Nephron progenitor cell (in vitro differentiated cells): ENCODE data around the gene ADAMTS14.
"Not testable (repeated sequence)": the region's sequence is repeated elsewhere in the genome, so short reads cannot be mapped to it uniquely, and the experiment has no call there.

Source experiments
- DNase-seq: peaks from one replicate; pipeline ENCODE4 v3.0.0; 2021
- H3K27ac Mint-ChIP-seq: 2 replicates; pipeline ENCODE4 v1.8.0; 2021; ENCODE audit warnings: mild to moderate bottlenecking, moderate library complexity, mixed read lengths
- H3K27me3 Mint-ChIP-seq: 2 replicates; pipeline ENCODE4 v1.8.0; 2021; ENCODE audit warnings: mild to moderate bottlenecking, low read depth, mixed read lengths; ENCODE audit not compliant: poor library complexity
- H3K36me3 Mint-ChIP-seq: 2 replicates; pipeline ENCODE4 v1.8.0; 2021; ENCODE audit warnings: low read depth, mixed read lengths
- H3K4me1 Mint-ChIP-seq: 2 replicates; pipeline ENCODE4 v1.8.0; 2021; ENCODE audit warnings: mixed read lengths
- H3K4me3 Mint-ChIP-seq: 2 replicates; pipeline ENCODE4 v1.8.0; 2021; ENCODE audit warnings: mild to moderate bottlenecking, moderate library complexity, mixed read lengths
- H3K9me3 Mint-ChIP-seq: 2 replicates; pipeline ENCODE4 v1.8.0; 2021; ENCODE audit warnings: mild to moderate bottlenecking, moderate library complexity, mixed read lengths
- TF ChIP-seq, protein P1 (sequence below): fragments of 200-600 bp; sonication (generic); IDR thresholded peaks from 2 replicates; pipeline ENCODE4 v1.5.0; 2021; ENCODE audit warnings: antibody characterized with exemption

ADAMTS14 gene

DNA sequence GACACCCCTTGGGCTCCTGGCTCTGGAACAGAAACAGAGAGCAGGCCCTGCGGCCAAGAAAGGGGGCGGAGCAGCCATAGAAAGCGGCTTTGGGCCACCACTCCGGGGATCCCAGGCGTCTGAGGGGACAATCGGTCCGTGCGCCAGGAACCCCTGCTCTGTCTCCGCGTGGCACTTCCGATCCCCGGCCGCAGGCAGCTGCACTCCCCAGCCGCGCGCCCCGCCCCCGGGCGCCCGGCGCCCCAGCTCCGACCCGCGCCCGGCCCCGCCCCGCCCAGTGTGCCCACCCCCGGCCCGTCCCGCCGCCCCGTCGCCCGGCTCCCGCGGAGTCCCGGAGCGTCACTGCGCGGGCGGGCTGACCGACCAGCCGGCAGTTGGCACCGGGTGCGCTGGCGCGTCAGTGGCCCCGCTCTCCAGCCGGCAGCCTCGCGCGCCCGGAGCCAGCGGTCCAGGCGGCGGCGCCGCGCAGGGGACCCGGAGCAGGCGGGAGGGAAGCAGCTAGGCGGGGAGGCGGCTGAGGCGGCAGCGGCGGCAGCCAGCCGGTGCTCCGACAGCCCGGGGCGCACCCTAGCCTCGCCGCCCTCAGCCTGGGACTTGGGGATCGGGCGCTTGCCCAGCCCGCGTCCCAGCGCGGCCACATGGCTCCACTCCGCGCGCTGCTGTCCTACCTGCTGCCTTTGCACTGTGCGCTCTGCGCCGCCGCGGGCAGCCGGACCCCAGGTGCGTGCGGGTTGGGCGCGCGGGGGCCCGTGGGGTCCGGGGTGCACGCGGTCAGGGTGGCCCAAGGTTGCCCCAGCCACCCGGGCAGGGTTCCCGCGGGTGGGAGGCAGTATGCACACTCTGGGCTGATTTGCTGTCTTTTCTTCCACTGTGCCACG lies at the start of gene ADAMTS14:
TSS of gene ADAMTS14 (plus strand) at position 342 of the 878 bp plus-strand sequence. CDS start at position 639, 297 bp downstream.
- peaks cover 62% of the 10 kb centered on the region for H3K27me3 Mint-ChIP-seq
- peak; percentile 76 for DNase-seq
- H3K9me3 Mint-ChIP-seq: peaks cover 4% of the 10 kb centered on the region
- peak within 1 kb of the TSS; percentile 78 for H3K4me3 Mint-ChIP-seq
- no peaks in the 10 kb centered on the region for H3K36me3 Mint-ChIP-seq
- TF ChIP-seq, protein P1, sequence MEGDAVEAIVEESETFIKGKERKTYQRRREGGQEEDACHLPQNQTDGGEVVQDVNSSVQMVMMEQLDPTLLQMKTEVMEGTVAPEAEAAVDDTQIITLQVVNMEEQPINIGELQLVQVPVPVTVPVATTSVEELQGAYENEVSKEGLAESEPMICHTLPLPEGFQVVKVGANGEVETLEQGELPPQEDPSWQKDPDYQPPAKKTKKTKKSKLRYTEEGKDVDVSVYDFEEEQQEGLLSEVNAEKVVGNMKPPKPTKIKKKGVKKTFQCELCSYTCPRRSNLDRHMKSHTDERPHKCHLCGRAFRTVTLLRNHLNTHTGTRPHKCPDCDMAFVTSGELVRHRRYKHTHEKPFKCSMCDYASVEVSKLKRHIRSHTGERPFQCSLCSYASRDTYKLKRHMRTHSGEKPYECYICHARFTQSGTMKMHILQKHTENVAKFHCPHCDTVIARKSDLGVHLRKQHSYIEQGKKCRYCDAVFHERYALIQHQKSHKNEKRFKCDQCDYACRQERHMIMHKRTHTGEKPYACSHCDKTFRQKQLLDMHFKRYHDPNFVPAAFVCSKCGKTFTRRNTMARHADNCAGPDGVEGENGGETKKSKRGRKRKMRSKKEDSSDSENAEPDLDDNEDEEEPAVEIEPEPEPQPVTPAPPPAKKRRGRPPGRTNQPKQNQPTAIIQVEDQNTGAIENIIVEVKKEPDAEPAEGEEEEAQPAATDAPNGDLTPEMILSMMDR: no peak
- H3K4me1 Mint-ChIP-seq: peaks cover 21% of the 10 kb centered on the region
- H3K27ac Mint-ChIP-seq: no peak within 1 kb of the TSS

DNA sequence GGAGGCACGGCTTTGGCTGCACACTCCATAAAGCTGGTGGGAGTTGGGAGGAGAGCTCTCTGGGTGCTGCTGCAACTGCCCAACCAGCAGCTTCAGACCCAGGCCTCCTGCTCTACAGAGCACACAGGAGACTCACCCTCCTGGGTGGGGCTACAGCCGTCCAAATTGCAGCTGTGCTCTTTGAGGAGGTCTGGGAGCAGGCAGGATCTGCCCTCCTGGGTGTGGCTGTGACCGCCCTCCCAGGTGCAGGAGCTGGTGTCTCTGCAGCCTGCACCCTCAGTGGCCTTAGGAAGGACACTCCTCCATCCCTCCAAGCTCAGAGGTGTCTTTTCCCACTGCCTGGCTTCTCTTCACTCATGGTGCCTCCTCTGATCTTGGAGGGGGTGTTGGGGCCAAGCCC lies 49.8 kb upstream of the ADAMTS14 start:
- TF ChIP-seq, protein P1: no peak
- Mint-ChIP-seq H3K9me3 (peaks cover 41% of the 10 kb centered on the region), H3K4me1 (peaks cover 5% of the 10 kb centered on the region), H3K27me3 (peaks cover 2% of the 10 kb centered on the region), H3K27ac (no peak overlapping the region), H3K4me3 (no peak overlapping the region), H3K36me3 (peaks cover 22% of the 10 kb centered on the region)
- no peak for DNase-seq

DNA sequence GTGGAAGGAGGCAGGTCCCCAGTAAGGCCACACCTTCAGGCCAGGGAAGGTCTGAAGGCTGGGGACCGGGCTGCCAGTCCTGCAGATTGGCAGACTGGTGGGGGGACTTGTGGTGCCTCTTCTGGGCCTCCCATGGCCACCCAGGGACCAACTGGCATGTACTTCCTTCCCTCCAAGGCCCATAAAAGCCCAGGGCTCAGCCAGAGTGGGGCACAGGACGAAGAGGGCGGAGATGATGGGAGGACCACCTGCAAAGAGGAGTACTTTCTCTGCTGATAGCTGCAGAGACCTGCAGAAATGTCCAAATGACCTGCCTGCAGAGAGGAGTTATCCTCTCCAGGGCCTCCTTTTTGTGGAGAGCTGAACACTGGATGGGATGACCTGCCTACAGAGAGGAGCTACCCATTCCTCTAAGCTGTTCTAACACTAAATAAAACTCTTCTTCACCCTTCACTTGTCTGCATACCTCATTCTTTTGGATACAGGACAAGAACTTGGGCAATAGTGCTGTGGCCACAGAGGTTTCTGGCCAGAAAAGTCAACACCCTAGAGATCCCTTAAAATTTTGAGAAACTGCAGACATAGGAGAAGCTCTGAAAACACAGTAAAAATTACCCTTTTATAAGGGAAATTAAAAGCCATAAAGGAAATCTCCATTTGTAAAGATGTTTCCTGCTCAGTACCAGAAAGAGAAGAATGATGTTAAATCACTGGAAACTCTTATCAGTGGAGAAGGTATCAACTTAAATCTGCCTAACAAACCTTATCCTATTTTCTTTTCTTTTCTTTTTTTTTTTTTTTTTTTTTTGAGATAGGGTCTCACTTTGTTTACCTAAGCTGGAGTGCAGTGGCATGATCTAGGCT lies 49.1 kb upstream of the ADAMTS14 start:
- H3K27me3 Mint-ChIP-seq: no peaks in the 10 kb centered on the region

DNA sequence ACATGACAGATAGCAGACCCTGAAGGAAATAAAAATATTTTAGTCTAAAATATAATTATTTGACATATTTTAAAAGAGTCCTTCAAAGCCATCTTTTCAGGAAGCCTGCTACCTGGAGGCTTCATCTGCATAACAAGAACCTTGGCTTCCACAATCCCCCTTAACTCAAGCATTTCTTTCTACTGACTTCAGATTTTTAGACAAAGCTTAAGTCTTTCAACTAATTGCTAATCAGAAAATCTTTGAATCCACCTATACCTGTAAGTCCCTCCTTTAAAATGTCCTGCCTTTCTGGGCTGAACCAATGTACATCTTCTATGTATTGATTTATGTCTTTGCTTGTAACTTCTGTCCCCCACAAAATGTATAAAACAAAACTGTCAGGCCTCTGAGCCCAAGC lies 46.2 kb upstream of the ADAMTS14 start:
- H3K9me3 Mint-ChIP-seq: peaks cover 36% of the 10 kb centered on the region
- H3K27me3 Mint-ChIP-seq: no peaks in the 10 kb centered on the region
- no peak overlapping the region for H3K27ac Mint-ChIP-seq
- TF ChIP-seq, protein P1: no peak
- no peak for DNase-seq
- no peak overlapping the region for H3K4me3 Mint-ChIP-seq
- H3K4me1 Mint-ChIP-seq: peaks cover 5% of the 10 kb centered on the region
- peaks cover 7% of the 10 kb centered on the region for H3K36me3 Mint-ChIP-seq

More for the DNA sequence above, 49.1 kb upstream of the ADAMTS14 start:
- Mint-ChIP-seq H3K9me3 (peaks cover 47% of the 10 kb centered on the region), H3K4me3 (no peak overlapping the region), H3K36me3 (peaks cover 22% of the 10 kb centered on the region), H3K4me1 (peaks cover 5% of the 10 kb centered on the region), H3K27ac (no peak overlapping the region)
- TF ChIP-seq, protein P1: no peak
- DNase-seq: no peak

DNA sequence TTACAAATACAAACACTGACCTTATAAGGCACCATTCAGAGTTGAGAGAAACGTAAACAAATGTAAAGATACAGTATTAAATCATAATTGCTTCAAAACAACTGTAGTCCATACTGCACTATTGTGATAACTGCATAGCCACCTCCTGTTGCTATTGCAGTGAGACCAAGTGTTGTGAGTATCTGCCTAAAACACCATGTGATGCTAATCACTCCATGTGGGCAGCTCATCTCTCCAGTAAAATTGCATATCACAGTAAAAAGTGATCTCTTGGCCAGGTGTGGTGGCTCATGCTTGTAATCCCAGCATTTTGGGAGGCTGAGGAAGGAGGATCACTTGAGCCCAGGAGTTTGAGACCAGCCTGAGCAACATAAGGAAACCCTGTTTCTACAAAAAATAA lies 43.0 kb upstream of the ADAMTS14 start:
- H3K9me3 Mint-ChIP-seq: peaks cover 31% of the 10 kb centered on the region
- H3K4me1 Mint-ChIP-seq: peaks cover 5% of the 10 kb centered on the region
- H3K4me3 Mint-ChIP-seq: no peak overlapping the region
- TF ChIP-seq, protein P1: no peak
- no peak overlapping the region for H3K27ac Mint-ChIP-seq
- H3K36me3 Mint-ChIP-seq: peaks cover 7% of the 10 kb centered on the region
- peaks cover 6% of the 10 kb centered on the region for H3K27me3 Mint-ChIP-seq
- DNase-seq: no peak

- not testable (repeated sequence) for H3K27ac Mint-ChIP-seq, DNase-seq, H3K4me3 Mint-ChIP-seq, H3K36me3 Mint-ChIP-seq, H3K4me1 Mint-ChIP-seq
- peaks cover 25% of the 10 kb centered on the region for H3K9me3 Mint-ChIP-seq
- H3K27me3 Mint-ChIP-seq: peaks cover 10% of the 10 kb centered on the region
These were observed 40.6 kb upstream of the ADAMTS14 start for GRCh38 chr10:70631735-70632134.
